H1 (cell line): Measurements from ENCODE around the gene BCAS1. TPM values are rescaled to one million over a fixed set of nuclear protein-coding genes. Genes with fewer than 3 reads are reported as not detected.

ENCODE experiments used
- CTCF ChIA-PET: fragments of 300-600 bp; sonication (Branson Sonifier 250); formaldehyde crosslinking; loops from one replicate; lab custom pipeline; 2021; ENCODE audit not compliant: partially characterized antibody; lab: Charles Lee
- POLR2A ChIA-PET: fragments of 300-600 bp; sonication (Branson Sonifier 250); formaldehyde crosslinking; loops from one replicate; lab custom pipeline; 2021; ENCODE audit warnings: inconsistent platforms; ENCODE audit not compliant: partially characterized antibody; lab: Charles Lee
- DNase-seq, 2 experiments: peaks; one replicate each; pipeline versions ENCODE4 v3.0.0 to v3.0.0-alpha.2; 2010 to 2022; ENCODE audit warnings: low spot score in 2 of 2, low read depth in 1 of 2, mixed read lengths in 1 of 2
- FAIRE-seq: peaks from 2 replicates; lab custom pipeline; 2011; peaks lifted over from hg19 to GRCh38; lab: Jason Lieb, UNC
- H2AFZ ChIP-seq: 2 replicates; pipeline ENCODE4 v1.8.1; 2012; ENCODE audit warnings: low read length, inconsistent platforms
- H2AK5ac ChIP-seq: 2 replicates; pipeline ENCODE4 v1.6.1; 2013; ENCODE audit warnings: low read depth, low read length
- H2BK120ac ChIP-seq: replicated peaks from 2 replicates; pipeline ENCODE3; 2013; ENCODE audit warnings: low read depth, low read length, inconsistent platforms
- H2BK12ac ChIP-seq: 2 replicates; pipeline ENCODE4 v1.6.1; 2013; ENCODE audit warnings: low read depth, low read length
- H2BK15ac ChIP-seq: 2 replicates; pipeline ENCODE4 v1.6.1; 2013; ENCODE audit warnings: low read length
- H2BK20ac ChIP-seq: 2 replicates; pipeline ENCODE4 v1.6.1; 2013; ENCODE audit warnings: low read length
- H2BK5ac ChIP-seq: 2 replicates; pipeline ENCODE4 v1.6.1; 2013; ENCODE audit warnings: low read depth, low read length
- H3K14ac ChIP-seq: 2 replicates; pipeline ENCODE4 v1.6.1; 2013; ENCODE audit warnings: inconsistent platforms; ENCODE audit not compliant: insufficient read length
- H3K18ac ChIP-seq: 2 replicates; pipeline ENCODE4 v1.6.1; 2013; ENCODE audit warnings: low read length; ENCODE audit errors: extremely low read depth
- H3K23ac ChIP-seq: 2 replicates; pipeline ENCODE4 v1.6.1; 2013; ENCODE audit warnings: inconsistent platforms; ENCODE audit not compliant: insufficient read length
- H3K23me2 ChIP-seq: 2 replicates; pipeline ENCODE4 v1.6.1; 2013; ENCODE audit warnings: low read depth, low read length
- H3K27ac ChIP-seq: 2 replicates; pipeline ENCODE4 v1.6.1; 2011; ENCODE audit warnings: low read depth, low read length, inconsistent platforms
- H3K27me3 ChIP-seq, 4 experiments: replicated peaks in 1 of 4; 1 replicate in 1 of 4; 2 replicates in 3 of 4; pipeline versions ENCODE4 v1.6.1 to v1.8.1; 2011 to 2013; ENCODE audit warnings: low read length in 3 of 4, mild to moderate bottlenecking in 3 of 4, inconsistent platforms in 2 of 4, mixed read lengths in 2 of 4, moderate library complexity in 1 of 4; ENCODE audit not compliant: control insufficient read depth in 3 of 4, insufficient read depth in 3 of 4; ENCODE audit errors: extremely low read depth in 1 of 4
- H3K36me3 ChIP-seq, 4 experiments: 2 replicates each; pipeline versions ENCODE4 v1.6.1 to v1.8.1; 2011 to 2013; ENCODE audit warnings: mild to moderate bottlenecking in 4 of 4, low read length in 3 of 4, moderate library complexity in 2 of 4, control low read depth in 1 of 4, inconsistent platforms in 1 of 4; ENCODE audit not compliant: insufficient read depth in 4 of 4, control insufficient read depth in 2 of 4
- H3K4ac ChIP-seq: replicated peaks from 2 replicates; pipeline ENCODE3; 2013; ENCODE audit warnings: low read length, low read depth, mixed read lengths, inconsistent platforms; ENCODE audit not compliant: insufficient read length
- H3K4me1 ChIP-seq, 4 experiments: replicated peaks in 1 of 4; 1 replicate in 1 of 4; 2 replicates in 3 of 4; pipeline versions ENCODE4 v1.6.1 to v1.8.1; 2011 to 2013; ENCODE audit warnings: low read length in 3 of 4, inconsistent platforms in 2 of 4, mixed read lengths in 1 of 4; ENCODE audit not compliant: insufficient read depth in 4 of 4, control insufficient read depth in 3 of 4
- H3K4me2 ChIP-seq, 2 experiments: 2 replicates each; pipeline versions ENCODE4 v1.6.1 to v1.8.1; 2011 to 2013; ENCODE audit warnings: low read depth in 2 of 2, low read length in 2 of 2, control low read depth in 1 of 2, inconsistent platforms in 1 of 2, mild to moderate bottlenecking in 1 of 2; ENCODE audit not compliant: insufficient read depth in 1 of 2
- H3K4me3 ChIP-seq, 4 experiments: fragments of 200-600, 300-600 bp in 1 of 4; sonication (generic), shearing (Covaris generic), sonication (Bioruptor Twin) in 1 of 4; 2 replicates each; pipeline versions ENCODE4 v1.5.1 to v1.8.1; 2011 to 2016; ENCODE audit warnings: low read length in 4 of 4, low read depth in 3 of 4, control low read depth in 2 of 4, inconsistent platforms in 2 of 4, mild to moderate bottlenecking in 2 of 4, mixed read lengths in 1 of 4, moderate library complexity in 1 of 4; ENCODE audit not compliant: insufficient read depth in 2 of 4; ENCODE audit errors: extremely low read depth in 1 of 4
- H3K56ac ChIP-seq: replicated peaks from 2 replicates; pipeline ENCODE3; 2013; ENCODE audit warnings: low read depth, mild to moderate bottlenecking, mixed read lengths, low read length, inconsistent platforms; ENCODE audit not compliant: insufficient read length
- H3K79me1 ChIP-seq: 2 replicates; pipeline ENCODE4 v1.6.1; 2013; ENCODE audit warnings: low read depth, low read length, control low read depth
- H3K79me2 ChIP-seq, 2 experiments: 2 replicates each; pipeline versions ENCODE4 v1.6.1 to v1.8.1; 2012 to 2013; ENCODE audit warnings: low read length in 2 of 2, mild to moderate bottlenecking in 2 of 2, inconsistent platforms in 1 of 2; ENCODE audit not compliant: insufficient read depth in 2 of 2, control insufficient read depth in 1 of 2
- H3K9ac ChIP-seq, 4 experiments: replicated peaks in 1 of 4; 1 replicate in 1 of 4; 2 replicates in 3 of 4; pipeline versions ENCODE4 v1.6.1 to v1.8.1; 2011 to 2013; ENCODE audit warnings: low read depth in 3 of 4, low read length in 3 of 4, control low read depth in 2 of 4, mild to moderate bottlenecking in 2 of 4, moderate library complexity in 2 of 4, inconsistent platforms in 1 of 4; ENCODE audit errors: extremely low read depth in 1 of 4
- H3K9me3 ChIP-seq, 2 experiments: 2 replicates each; pipeline versions ENCODE4 v1.6.1 to v1.8.1; 2012 to 2013; ENCODE audit warnings: mild to moderate bottlenecking in 2 of 2, moderate library complexity in 2 of 2, control low read depth in 1 of 2, inconsistent platforms in 1 of 2, low read depth in 1 of 2, low read length in 1 of 2, mixed read lengths in 1 of 2; ENCODE audit not compliant: insufficient read depth in 2 of 2
- H4K20me1 ChIP-seq, 2 experiments: replicated peaks in 1 of 2; 2 replicates each; pipeline versions ENCODE3 to v1.8.1; 2011 to 2013; ENCODE audit warnings: inconsistent platforms in 2 of 2, low read length in 2 of 2, mild to moderate bottlenecking in 1 of 2; ENCODE audit not compliant: insufficient read depth in 2 of 2, control insufficient read depth in 1 of 2
- H4K5ac ChIP-seq: 2 replicates; pipeline ENCODE4 v1.6.1; 2013; ENCODE audit warnings: low read length, low read depth, mixed read lengths, inconsistent platforms; ENCODE audit not compliant: insufficient read length
- H4K8ac ChIP-seq: 2 replicates; pipeline ENCODE4 v1.8.0; 2013; ENCODE audit warnings: mild to moderate bottlenecking, moderate library complexity, low read length, inconsistent platforms; ENCODE audit not compliant: insufficient read depth; ENCODE audit errors: extremely low read depth
- H4K91ac ChIP-seq: replicated peaks from 2 replicates; pipeline ENCODE3; 2013; ENCODE audit warnings: low read length, mixed read lengths, inconsistent platforms; ENCODE audit not compliant: insufficient read length
- BACH1 ChIP-seq: IDR thresholded peaks from 2 replicates; pipeline ENCODE4 v1.6.1; 2012; ENCODE audit warnings: low read length, improper control_type of control experiment
- BRCA1 ChIP-seq: IDR thresholded peaks from 2 replicates; pipeline ENCODE4 v1.6.1; 2012; ENCODE audit warnings: low read depth, low read length, improper control_type of control experiment
- CHD2 ChIP-seq: IDR thresholded peaks from 2 replicates; pipeline ENCODE4 v1.6.1; 2012; ENCODE audit warnings: low read length, improper control_type of control experiment
- EP300 ChIP-seq, 2 experiments: IDR thresholded peaks; 1 replicate in 1 of 2; 2 replicates in 1 of 2; pipeline ENCODE4 v1.6.1; 2011 to 2012; ENCODE audit warnings: low read depth in 2 of 2, low read length in 2 of 2, mild to moderate bottlenecking in 2 of 2, borderline replicate concordance in 1 of 2, inconsistent platforms in 1 of 2, moderate library complexity in 1 of 2
- GTF2F1 ChIP-seq: IDR thresholded peaks from 2 replicates; pipeline ENCODE4 v1.6.1; 2012; ENCODE audit warnings: low read depth, low read length, improper control_type of control experiment, borderline replicate concordance
- KDM1A ChIP-seq: fragments of 200-600, 300-600 bp; sonication (generic); IDR thresholded peaks from 2 replicates; pipeline ENCODE4 v1.7.1; 2016; ENCODE audit warnings: mild to moderate bottlenecking, low read length, borderline replicate concordance
- KDM4A ChIP-seq: IDR thresholded peaks from one replicate; pipeline ENCODE4 v1.7.1; 2012; ENCODE audit warnings: low read depth, mild to moderate bottlenecking, moderate library complexity, low read length, inconsistent platforms; ENCODE audit not compliant: severe bottlenecking
- RNF2 ChIP-seq: fragments of 200-900, 300-1000 bp; sonication (generic); IDR thresholded peaks from 2 replicates; pipeline ENCODE4 v1.7.1; 2016; ENCODE audit warnings: borderline replicate concordance, low read depth, mild to moderate bottlenecking, antibody characterized with exemption, low read length; ENCODE audit not compliant: poor library complexity, severe bottlenecking; ENCODE audit errors: missing control alignments
- SIRT6 ChIP-seq: IDR thresholded peaks from one replicate; pipeline ENCODE4 v1.7.1; 2012; ENCODE audit warnings: low read length, inconsistent platforms
- SP4 ChIP-seq: IDR thresholded peaks from 2 replicates; pipeline ENCODE4 v1.6.1; 2012; ENCODE audit warnings: low read length, inconsistent platforms
- TAF7 ChIP-seq: optimal IDR thresholded peaks from 2 replicates; pipeline ENCODE3; 2011; ENCODE audit warnings: low read depth, mild to moderate bottlenecking, inconsistent platforms, low read length, moderate library complexity, borderline replicate concordance
- TBP ChIP-seq: IDR thresholded peaks from 2 replicates; pipeline ENCODE4 v1.6.1; 2011; ENCODE audit warnings: low read depth, low read length, improper control_type of control experiment
- TEAD4 ChIP-seq: IDR thresholded peaks from 2 replicates; pipeline ENCODE4 v1.6.1; 2012; ENCODE audit warnings: low read depth, low read length, inconsistent platforms, mixed read lengths
- whole genome bisulfite sequencing, 2 experiments: shearing (Covaris generic) in 1 of 2; methylation state at CpG; one replicate each; pipeline versions ENCODE4 v1.1.6 to v1.1.7; 2013 to 2015; ENCODE audit warnings: low lambda C conversion rate in 2 of 2, mixed read lengths in 2 of 2, inconsistent platforms in 1 of 2, low coverage in 1 of 2, missing lambda C conversion rate in 1 of 2; ENCODE audit not compliant: insufficient replicate concordance in 2 of 2, insufficient coverage in 1 of 2, insufficient read length in 1 of 2; ENCODE audit errors: extremely low coverage in 1 of 2, missing lambda C conversion rate in 1 of 2; 5-methylcytosine and 5-hydroxymethylcytosine counted together
- polyA plus RNA-seq, 7 experiments: library from polyadenylated mRNA; depleted of rRNA in 3 of 7; stranded (reverse) in 5 of 7; unstranded in 2 of 7; fragments of >200 nt in 5 of 7; fragments of 200-250 nt in 2 of 7; gene quantifications; 1 replicate in 5 of 7; 2 replicates in 1 of 7; 4 replicates in 1 of 7; pipeline versions ENCODE4 v1.2.1 to v1.2.3, GENCODE V29; 2011 to 2013; ENCODE audit warnings: missing spikeins in 2 of 7, mixed read lengths in 2 of 7
- total RNA-seq: library from RNA; stranded (reverse); fragmentation: NEBNext Ultra II Directional; extraction: Animal tissue kit (Norgen Biotek cat#: 25700); gene quantifications from 2 replicates; pipeline ENCODE4 v1.2.1, GENCODE V29; 2021

Gene BCAS1
- total and polyA plus RNA-seq, 2 of the 8 experiments (the other 6 are each of a cell fraction or from before 2014, with no cell fraction given) = 0.06 to 0.19 TPM

DNA sequence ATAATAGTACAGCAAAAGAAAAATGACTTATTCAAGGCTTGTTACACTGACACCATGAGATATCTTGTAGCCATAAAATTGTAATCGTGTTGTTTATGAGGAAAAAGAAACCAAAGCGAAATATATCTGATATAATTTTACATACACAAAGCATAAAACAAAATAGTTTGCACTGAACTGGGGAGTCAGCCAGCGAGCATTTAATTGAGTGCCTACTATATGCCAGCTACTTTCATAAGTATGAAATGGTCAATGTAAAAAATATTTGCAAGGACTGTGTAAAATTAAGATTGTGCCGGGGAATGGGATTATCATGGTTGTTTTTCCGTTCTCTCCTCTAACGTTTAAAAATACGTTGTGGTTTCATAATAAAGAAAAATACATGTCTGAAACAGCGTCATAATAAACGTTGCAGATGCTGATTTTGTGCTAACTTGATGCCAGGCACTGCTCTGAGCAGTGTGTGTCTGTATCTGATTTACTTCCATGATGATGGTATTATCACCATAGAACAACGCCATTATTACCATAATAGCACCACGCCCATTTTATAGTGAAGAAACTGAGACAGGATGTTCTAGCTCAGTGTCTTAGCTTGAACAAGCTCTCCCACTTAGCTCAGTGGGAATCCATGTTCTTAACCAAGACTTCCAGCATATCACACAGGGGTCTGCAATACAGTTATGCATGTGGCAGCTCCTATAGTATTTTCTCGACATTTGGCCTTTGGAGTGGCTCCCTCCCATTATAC, 144.6 kb downstream of the BCAS1 start:
- Histone ChIP-seq H3K4ac (no peak overlapping the region), H4K5ac (no peak overlapping the region), H4K8ac (no peak overlapping the region), H2BK20ac (peak overlapping the region; percentile 40; the same call in 1 of the 2 replicates), H4K91ac (no peak overlapping the region), H2BK120ac (no peak overlapping the region), H3K4me2 (no peak overlapping the region), H3K14ac (no peak overlapping the region), H3K18ac (no peak overlapping the region), H3K27me3 (no peaks in the 10 kb centered on the region), H3K36me3 (no peaks in the 10 kb centered on the region), H3K9ac (no peak overlapping the region), H3K23ac (no peak overlapping the region), H3K79me2 (no peaks in the 10 kb centered on the region), H3K79me1 (no peaks in the 10 kb centered on the region), H3K4me1 (peaks cover 3 to 12% (median 6%) of the 10 kb centered on the region in 4 experiments; a peak in 6 of 7 replicates), H3K23me2 (no peaks in the 10 kb centered on the region), H2AFZ (no peak overlapping the region), H2BK15ac (no peak overlapping the region), H2BK5ac (no peak overlapping the region), H3K4me3 (no peak overlapping the region), H3K9me3 (no peaks in the 10 kb centered on the region), H2BK12ac (no peak overlapping the region), H2AK5ac (no peak overlapping the region), H3K27ac (no peak overlapping the region), H4K20me1 (no peaks in the 10 kb centered on the region), H3K56ac (no peak overlapping the region)
- POLR2A ChIA-PET = interaction anchor here (1.2 to 1.5 kb wide), 2 partner anchors 12 to 16 kb away, joined by 3 to 4 read pairs; no protein-coding TSS in a partner anchor
- CTCF ChIA-PET = interaction anchor here (0.7 to 2.1 kb wide), 5 partner anchors 10 to 215 kb away, joined by 3 to 9 read pairs (median 4); no protein-coding TSS in a partner anchor
- 91% methylated on average over 12 of the region's 12 CpGs; no CpG with 5 or more reads in 1 of the 2 experiments for WGBS, 2 experiments
- no peak for FAIRE-seq
- DNase-seq = no peak
- TF ChIP-seq TBP (no peak), KDM1A (no peak), EP300 (IDR thresholded peaks at IDR 0.05; ENCODE audit: borderline replicate concordance in 1 of 2, low read depth in 2 of 2, low read length in 2 of 2) (no peak), TAF7 (no peak), TEAD4 (no peak), RNF2 (no peak), BACH1 (no peak), GTF2F1 (no peak), SP4 (no peak), CHD2 (no peak), KDM4A (no peak), SIRT6 (no peak), BRCA1 (no peak)
